ENCODE measurements around the gene GDE1.

Gene GDE1

DNA sequence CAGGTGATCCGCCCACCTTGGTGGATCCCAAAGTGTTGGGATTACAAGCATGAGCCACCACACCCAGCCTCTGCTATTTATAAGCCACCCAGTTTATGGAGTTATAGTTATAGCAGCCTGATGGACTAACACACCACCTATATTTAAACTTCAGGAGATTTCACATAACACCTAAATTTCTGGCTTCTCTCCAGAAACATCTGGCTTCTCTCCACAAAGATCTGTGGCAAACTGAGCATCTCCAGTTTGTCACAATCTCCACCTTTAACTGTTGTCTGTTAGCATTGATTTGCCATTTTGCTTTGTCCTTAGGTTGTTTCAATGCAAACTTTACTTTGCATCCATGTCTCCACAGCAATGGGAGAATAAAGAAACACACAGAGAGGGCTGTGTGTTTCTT lies 39.6 kb downstream of the GDE1 start:
- Histone ChIP-seq H3K9me3 (ENCODE audit: control extremely low read depth in 1 of 5, control insufficient read depth in 4 of 5, insufficient read depth in 2 of 5, low read depth in 1 of 5, low read length in 4 of 5) (peaks cover 0 to 2% (median 0%) of the 10 kb centered on the region in 5 experiments), H3K36me3 (ENCODE audit: control insufficient read depth in 4 of 4, insufficient read depth in 4 of 4, low read length in 3 of 4) (no peaks in the 10 kb centered on the region), H3K4me3 (ENCODE audit: control insufficient read depth in 1 of 7, extremely low read depth in 1 of 7, insufficient read depth in 4 of 7, low read depth in 2 of 7, low read length in 6 of 7) (no peak overlapping the region), H3K27ac (ENCODE audit: insufficient read depth in 1 of 2, low read depth in 1 of 2, low read length in 2 of 2, poor library complexity in 1 of 2, severe bottlenecking in 2 of 2) (no peak overlapping the region), H3K4me1 (ENCODE audit: control extremely low read depth in 1 of 4, control insufficient read depth in 4 of 4, insufficient read depth in 4 of 4, low read length in 3 of 4) (no peaks in the 10 kb centered on the region), H3K27me3 (replicated peaks in 2 of 5; ENCODE audit: control insufficient read depth in 4 of 5, insufficient read depth in 5 of 5, low read length in 4 of 5) (peaks cover 0 to 2% (median 0%) of the 10 kb centered on the region in 5 experiments)
- POLR2A ChIA-PET, result no interaction called here
- no CpG with 5 or more reads among the region's 1 CpG for WGBS (ENCODE audit: insufficient coverage)
- no peak for DNase-seq
- CTCF ChIA-PET, result no interaction called here

DNA sequence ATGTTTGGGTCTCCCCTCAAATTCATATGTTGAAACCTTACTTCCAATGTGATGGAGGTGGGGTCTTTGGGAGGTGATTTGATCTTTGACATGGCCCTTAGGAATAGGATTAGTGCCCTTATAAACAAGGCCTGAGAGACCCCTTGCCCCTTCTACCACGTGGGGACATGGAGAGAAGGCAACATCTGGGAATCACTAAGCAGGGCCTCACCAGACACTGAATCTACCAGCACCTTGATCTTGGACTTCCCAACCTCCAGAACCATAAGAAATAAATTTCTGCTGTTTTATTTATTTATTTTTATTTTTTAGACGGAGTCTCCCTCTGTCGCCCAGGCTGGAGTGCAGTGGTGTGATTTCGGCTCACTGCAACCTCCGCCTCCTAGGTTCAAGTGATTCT lies 40.1 kb downstream of the GDE1 start:
- ChIA-PET POLR2A (no interaction called here), CTCF (no interaction called here)
- WGBS (ENCODE audit: insufficient coverage), result 100% methylated on average over 1 of the region's 5 CpGs

GRCh38 chr16:19481296-19481695 lies 40.6 kb downstream of the GDE1 start:
- H3K27me3 ChIP-seq (replicated peaks in 2 of 5; ENCODE audit: control insufficient read depth in 4 of 5, insufficient read depth in 5 of 5, low read length in 4 of 5), result peaks cover 0 to 2% (median 0%) of the 10 kb centered on the region in 5 experiments
- no peaks in the 10 kb centered on the region for H3K36me3 ChIP-seq (ENCODE audit: control insufficient read depth in 4 of 4, insufficient read depth in 4 of 4, low read length in 3 of 4)
- no peaks in the 10 kb centered on the region for H3K4me1 ChIP-seq (ENCODE audit: control extremely low read depth in 1 of 4, control insufficient read depth in 4 of 4, insufficient read depth in 4 of 4, low read length in 3 of 4)
- ChIA-PET CTCF (no interaction called here), POLR2A (no interaction called here)
- peaks cover 0 to 2% (median 0%) of the 10 kb centered on the region in 5 experiments for H3K9me3 ChIP-seq (ENCODE audit: control extremely low read depth in 1 of 5, control insufficient read depth in 4 of 5, insufficient read depth in 2 of 5, low read depth in 1 of 5, low read length in 4 of 5)
- no peak overlapping the region for H3K4me3 ChIP-seq (ENCODE audit: control insufficient read depth in 1 of 7, extremely low read depth in 1 of 7, insufficient read depth in 4 of 7, low read depth in 2 of 7, low read length in 6 of 7)
- WGBS (ENCODE audit: insufficient coverage), result 69% methylated on average over 2 of the region's 2 CpGs
- H3K27ac ChIP-seq (ENCODE audit: insufficient read depth in 1 of 2, low read depth in 1 of 2, low read length in 2 of 2, poor library complexity in 1 of 2, severe bottlenecking in 2 of 2), result no peak overlapping the region
- DNase-seq, result peak in 2 of 3 donors; percentile 13 to 32

More for the DNA sequence above, 40.1 kb downstream of the GDE1 start:
- H3K36me3 ChIP-seq (ENCODE audit: control insufficient read depth in 4 of 4, insufficient read depth in 4 of 4, low read length in 3 of 4), result no peaks in the 10 kb centered on the region
- H3K9me3 ChIP-seq (ENCODE audit: control extremely low read depth in 1 of 5, control insufficient read depth in 4 of 5, insufficient read depth in 2 of 5, low read depth in 1 of 5, low read length in 4 of 5), result peaks cover 0 to 2% (median 0%) of the 10 kb centered on the region in 5 experiments
- no peak overlapping the region for H3K27ac ChIP-seq (ENCODE audit: insufficient read depth in 1 of 2, low read depth in 1 of 2, low read length in 2 of 2, poor library complexity in 1 of 2, severe bottlenecking in 2 of 2)
- no peaks in the 10 kb centered on the region for H3K4me1 ChIP-seq (ENCODE audit: control extremely low read depth in 1 of 4, control insufficient read depth in 4 of 4, insufficient read depth in 4 of 4, low read length in 3 of 4)
- DNase-seq, result no peak
- no peak overlapping the region for H3K4me3 ChIP-seq (ENCODE audit: control insufficient read depth in 1 of 7, extremely low read depth in 1 of 7, insufficient read depth in 4 of 7, low read depth in 2 of 7, low read length in 6 of 7)
- H3K27me3 ChIP-seq (replicated peaks in 2 of 5; ENCODE audit: control insufficient read depth in 4 of 5, insufficient read depth in 5 of 5, low read length in 4 of 5), result peaks cover 0 to 2% (median 0%) of the 10 kb centered on the region in 5 experiments

DNA sequence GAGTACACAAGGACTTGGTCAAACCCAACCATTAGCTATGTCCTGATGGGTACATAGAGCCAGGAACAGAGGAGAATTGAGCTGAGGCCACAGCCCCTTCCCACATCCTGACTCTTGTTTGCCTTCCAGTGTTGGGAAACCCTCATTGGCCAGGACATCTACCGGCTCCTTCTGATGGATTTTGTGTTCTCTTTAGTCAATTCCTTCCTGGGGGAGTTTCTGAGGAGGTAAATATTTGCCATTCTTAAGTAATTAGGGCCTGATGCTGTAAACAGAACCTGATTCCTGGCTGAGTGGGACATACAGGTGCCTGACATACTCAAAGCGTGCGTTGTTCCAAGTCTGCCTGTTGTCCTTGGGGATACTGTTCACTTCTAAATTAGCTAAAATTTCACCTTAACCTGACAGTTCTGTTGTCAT lies 42.6 kb downstream of the GDE1 start:
- peaks cover 0 to 2% (median 0%) of the 10 kb centered on the region in 5 experiments for H3K9me3 ChIP-seq (ENCODE audit: control extremely low read depth in 1 of 5, control insufficient read depth in 4 of 5, insufficient read depth in 2 of 5, low read depth in 1 of 5, low read length in 4 of 5)
- no peak overlapping the region for H3K27ac ChIP-seq (ENCODE audit: insufficient read depth in 1 of 2, low read depth in 1 of 2, low read length in 2 of 2, poor library complexity in 1 of 2, severe bottlenecking in 2 of 2)
- CTCF ChIA-PET, result no interaction called here
- H3K4me1 ChIP-seq (ENCODE audit: control extremely low read depth in 1 of 4, control insufficient read depth in 4 of 4, insufficient read depth in 4 of 4, low read length in 3 of 4), result no peaks in the 10 kb centered on the region
- no peaks in the 10 kb centered on the region for H3K36me3 ChIP-seq (ENCODE audit: control insufficient read depth in 4 of 4, insufficient read depth in 4 of 4, low read length in 3 of 4)
- H3K27me3 ChIP-seq (replicated peaks in 2 of 5; ENCODE audit: control insufficient read depth in 4 of 5, insufficient read depth in 5 of 5, low read length in 4 of 5), result peaks cover 0 to 2% (median 0%) of the 10 kb centered on the region in 5 experiments
- POLR2A ChIA-PET, result no interaction called here
- no peak overlapping the region for H3K4me3 ChIP-seq (ENCODE audit: control insufficient read depth in 1 of 7, extremely low read depth in 1 of 7, insufficient read depth in 4 of 7, low read depth in 2 of 7, low read length in 6 of 7)
- 94% methylated on average over 2 of the region's 3 CpGs for WGBS (ENCODE audit: insufficient coverage)
- no peak for DNase-seq

DNA sequence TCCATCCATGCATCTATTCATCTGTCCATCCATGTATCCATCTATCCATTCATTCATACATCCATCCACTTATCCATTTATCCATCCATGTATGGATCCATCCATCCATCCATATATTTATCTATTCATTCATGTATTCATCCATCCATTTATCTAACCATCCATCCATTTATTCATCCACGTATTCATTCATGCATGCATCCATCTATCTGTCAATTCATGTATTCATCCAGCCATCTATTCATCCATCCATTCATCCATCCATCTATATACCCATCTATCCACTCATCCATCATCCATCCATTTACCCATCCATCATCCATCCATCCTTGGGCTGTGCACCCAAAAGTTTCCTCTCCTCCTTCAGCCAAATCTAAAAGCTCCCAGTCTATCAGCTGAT lies 43.4 kb downstream of the GDE1 start:
- no peaks in the 10 kb centered on the region for H3K4me1 ChIP-seq (ENCODE audit: control extremely low read depth in 1 of 4, control insufficient read depth in 4 of 4, insufficient read depth in 4 of 4, low read length in 3 of 4)
- peaks cover 0 to 2% (median 0%) of the 10 kb centered on the region in 5 experiments for H3K9me3 ChIP-seq (ENCODE audit: control extremely low read depth in 1 of 5, control insufficient read depth in 4 of 5, insufficient read depth in 2 of 5, low read depth in 1 of 5, low read length in 4 of 5)
- H3K36me3 ChIP-seq (ENCODE audit: control insufficient read depth in 4 of 4, insufficient read depth in 4 of 4, low read length in 3 of 4), result no peaks in the 10 kb centered on the region
- H3K4me3 ChIP-seq (ENCODE audit: control insufficient read depth in 1 of 7, extremely low read depth in 1 of 7, insufficient read depth in 4 of 7, low read depth in 2 of 7, low read length in 6 of 7), result no peak overlapping the region
- peaks cover 0 to 2% (median 0%) of the 10 kb centered on the region in 5 experiments for H3K27me3 ChIP-seq (replicated peaks in 2 of 5; ENCODE audit: control insufficient read depth in 4 of 5, insufficient read depth in 5 of 5, low read length in 4 of 5)
- DNase-seq, result no peak
- WGBS (ENCODE audit: insufficient coverage), result 90% methylated on average over 1 of the region's 1 CpG
- no peak overlapping the region for H3K27ac ChIP-seq (ENCODE audit: insufficient read depth in 1 of 2, low read depth in 1 of 2, low read length in 2 of 2, poor library complexity in 1 of 2, severe bottlenecking in 2 of 2)
- CTCF ChIA-PET, result no interaction called here
- POLR2A ChIA-PET, result no interaction called here

GRCh38 chr16:19474617-19475016 lies 47.3 kb downstream of the GDE1 start:
- H3K27me3 ChIP-seq (replicated peaks in 2 of 5; ENCODE audit: control insufficient read depth in 4 of 5, insufficient read depth in 5 of 5, low read length in 4 of 5), result peaks cover 0 to 2% (median 0%) of the 10 kb centered on the region in 5 experiments
- 93% methylated on average over 5 of the region's 5 CpGs for WGBS (ENCODE audit: insufficient coverage)
- no peak for DNase-seq
- ChIA-PET CTCF (no interaction called here), POLR2A (no interaction called here)
- no peak overlapping the region for H3K4me3 ChIP-seq (ENCODE audit: control insufficient read depth in 1 of 7, extremely low read depth in 1 of 7, insufficient read depth in 4 of 7, low read depth in 2 of 7, low read length in 6 of 7)
- no peaks in the 10 kb centered on the region for H3K9me3 ChIP-seq (ENCODE audit: control extremely low read depth in 1 of 5, control insufficient read depth in 4 of 5, insufficient read depth in 2 of 5, low read depth in 1 of 5, low read length in 4 of 5)
- no peaks in the 10 kb centered on the region for H3K36me3 ChIP-seq (ENCODE audit: control insufficient read depth in 4 of 4, insufficient read depth in 4 of 4, low read length in 3 of 4)
- no peaks in the 10 kb centered on the region for H3K4me1 ChIP-seq (ENCODE audit: control extremely low read depth in 1 of 4, control insufficient read depth in 4 of 4, insufficient read depth in 4 of 4, low read length in 3 of 4)
- no peak overlapping the region for H3K27ac ChIP-seq (ENCODE audit: insufficient read depth in 1 of 2, low read depth in 1 of 2, low read length in 2 of 2, poor library complexity in 1 of 2, severe bottlenecking in 2 of 2)

GRCh38 chr16:19472482-19472881 lies 49.4 kb downstream of the GDE1 start:
- CTCF ChIA-PET, result no interaction called here
- Histone ChIP-seq H3K36me3 (ENCODE audit: control insufficient read depth in 4 of 4, insufficient read depth in 4 of 4, low read length in 3 of 4) (no peaks in the 10 kb centered on the region), H3K4me1 (ENCODE audit: control extremely low read depth in 1 of 4, control insufficient read depth in 4 of 4, insufficient read depth in 4 of 4, low read length in 3 of 4) (no peaks in the 10 kb centered on the region), H3K27ac (ENCODE audit: insufficient read depth in 1 of 2, low read depth in 1 of 2, low read length in 2 of 2, poor library complexity in 1 of 2, severe bottlenecking in 2 of 2) (no peak overlapping the region), H3K27me3 (replicated peaks in 2 of 5; ENCODE audit: control insufficient read depth in 4 of 5, insufficient read depth in 5 of 5, low read length in 4 of 5) (peaks cover 0 to 2% (median 0%) of the 10 kb centered on the region in 5 experiments), H3K9me3 (ENCODE audit: control extremely low read depth in 1 of 5, control insufficient read depth in 4 of 5, insufficient read depth in 2 of 5, low read depth in 1 of 5, low read length in 4 of 5) (peaks cover 0 to 2% (median 0%) of the 10 kb centered on the region in 5 experiments), H3K4me3 (ENCODE audit: control insufficient read depth in 1 of 7, extremely low read depth in 1 of 7, insufficient read depth in 4 of 7, low read depth in 2 of 7, low read length in 6 of 7) (no peak overlapping the region)
- no peak for DNase-seq
- WGBS (ENCODE audit: insufficient coverage), result 96% methylated on average over 3 of the region's 6 CpGs
- POLR2A ChIA-PET, result no interaction called here

Measured in common myeloid progenitor, CD34-positive (primary cell).